MM.1S (cell line): Measurements from ENCODE around the gene LIN9.
"Not testable (repeated sequence)": the region's sequence is repeated elsewhere in the genome, so short reads cannot be mapped to it uniquely, and the experiment has no call there.

Source experiments
- DNase-seq: peaks from one replicate; pipeline ENCODE4 v3.0.0-alpha.2; 2015
- H2AFZ ChIP-seq: fragments of 300-600 bp; sonication (generic); 2 replicates; pipeline ENCODE4 v1.6.0; 2016; ENCODE audit warnings: antibody characterized with exemption, low read length
- H3F3A ChIP-seq: fragments of 300-600 bp; sonication (generic); 2 replicates; pipeline ENCODE4 v1.6.1; 2016; ENCODE audit warnings: mild to moderate bottlenecking, antibody characterized with exemption, low read length, moderate library complexity, mixed read lengths; ENCODE audit not compliant: insufficient read depth
- H3K27ac ChIP-seq: fragments of 300-600 bp; sonication (generic); 2 replicates; pipeline ENCODE4 v1.5.1; 2016; ENCODE audit warnings: mild to moderate bottlenecking, low read length
- H3K27me3 ChIP-seq: fragments of 300-600 bp; sonication (generic); replicated peaks from 2 replicates; pipeline ENCODE4 v1.6.0; 2016; ENCODE audit warnings: low read length; ENCODE audit not compliant: insufficient read depth
- H3K36me3 ChIP-seq: fragments of 300-600 bp; sonication (generic); replicated peaks from 2 replicates; pipeline ENCODE4 v1.6.1; 2016; ENCODE audit warnings: mild to moderate bottlenecking, low read length, mixed read lengths; ENCODE audit not compliant: insufficient read depth
- H3K4me1 ChIP-seq: fragments of 300-600 bp; sonication (generic); 2 replicates; pipeline ENCODE4 v1.6.1; 2016; ENCODE audit warnings: low read length, mixed read lengths
- H3K4me2 ChIP-seq: fragments of 300-600 bp; sonication (generic); 2 replicates; pipeline ENCODE4 v1.6.0; 2016; ENCODE audit warnings: low read depth, low read length
- H3K4me3 ChIP-seq: fragments of 300-600 bp; sonication (generic); 2 replicates; pipeline ENCODE4 v1.5.1; 2016; ENCODE audit warnings: low read length, mixed read lengths
- H3K79me2 ChIP-seq: fragments of 300-600 bp; sonication (generic); 2 replicates; pipeline ENCODE4 v1.6.1; 2016; ENCODE audit warnings: mixed run types, low read length, mixed read lengths
- H3K9ac ChIP-seq: fragments of 300-600 bp; sonication (generic); 2 replicates; pipeline ENCODE4 v1.6.1; 2016; ENCODE audit warnings: low read length, mixed read lengths
- H3K9me2 ChIP-seq: fragments of 300-600 bp; sonication (generic); replicated peaks from 2 replicates; pipeline ENCODE4 v1.6.1; 2016; ENCODE audit warnings: mild to moderate bottlenecking, low read length, mixed read lengths; ENCODE audit not compliant: insufficient read depth
- H3K9me3 ChIP-seq: fragments of 300-600 bp; sonication (generic); replicated peaks from 2 replicates; pipeline ENCODE4 v1.6.1; 2016; ENCODE audit warnings: mild to moderate bottlenecking, low read length, mixed read lengths; ENCODE audit not compliant: insufficient read depth
- H4K20me1 ChIP-seq: fragments of 300-600 bp; sonication (generic); 2 replicates; pipeline ENCODE4 v1.6.1; 2016; ENCODE audit warnings: mild to moderate bottlenecking, low read length, moderate library complexity, mixed read lengths; ENCODE audit not compliant: insufficient read depth
- EZH2 ChIP-seq: fragments of 300-600 bp; sonication (generic); optimal IDR thresholded peaks from 2 replicates; pipeline ENCODE3; 2017; ENCODE audit warnings: low read depth, mild to moderate bottlenecking, antibody characterized with exemption, low read length, mixed read lengths
- EZH2phosphoT487 ChIP-seq: fragments of 300-600 bp; sonication (generic); IDR thresholded peaks from 2 replicates; pipeline ENCODE4 v1.6.1; 2018; ENCODE audit warnings: antibody characterized with exemption, low read length
- TF ChIP-seq, protein P1 (sequence below): fragments of 300-600 bp; sonication (generic); IDR thresholded peaks from 2 replicates; pipeline ENCODE4 v1.5.1; 2016; ENCODE audit warnings: antibody characterized with exemption, low read length, mixed read lengths

The LIN9 gene

DNA sequence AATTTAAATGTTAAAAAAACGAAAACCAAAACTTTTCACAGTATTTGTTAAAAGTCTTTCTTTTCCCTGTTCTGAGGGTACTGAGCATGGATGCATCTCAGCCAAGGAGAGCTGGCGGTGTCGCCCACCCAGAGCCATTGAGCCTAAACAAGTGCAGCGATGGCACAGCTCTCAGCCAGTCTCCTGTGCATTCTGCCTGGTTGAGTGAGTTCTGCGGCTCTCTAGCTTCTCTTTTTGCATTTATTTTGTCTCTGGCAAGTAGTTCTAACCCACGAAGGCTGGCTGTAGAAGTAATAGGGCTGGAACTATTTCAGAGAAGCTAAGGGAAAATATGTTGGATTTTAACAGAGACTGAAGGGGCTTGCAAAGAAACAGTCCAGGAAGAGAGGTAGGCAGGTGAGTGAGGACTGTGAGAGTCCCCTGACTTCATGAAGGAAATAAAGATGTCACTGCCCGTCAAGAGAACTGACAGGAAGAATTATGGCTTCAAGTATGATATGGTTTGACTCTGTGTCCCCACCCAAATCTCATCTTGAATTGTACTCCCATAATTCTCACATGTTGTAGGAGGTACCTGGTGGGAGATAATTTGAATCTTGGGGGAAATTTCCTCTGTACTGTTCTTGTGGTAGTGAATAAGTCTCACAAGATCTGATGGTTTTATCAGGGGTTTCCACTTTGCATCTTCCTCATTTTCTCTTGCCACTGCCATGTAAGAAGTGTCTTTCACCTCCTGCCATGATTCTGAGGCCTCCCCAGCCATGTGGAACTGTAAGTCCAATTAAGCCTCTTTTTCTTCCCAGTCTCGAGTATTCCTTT is 35.7 kb upstream of the LIN9 start:
- no peaks in the 10 kb centered on the region for H3K4me1 ChIP-seq

DNA sequence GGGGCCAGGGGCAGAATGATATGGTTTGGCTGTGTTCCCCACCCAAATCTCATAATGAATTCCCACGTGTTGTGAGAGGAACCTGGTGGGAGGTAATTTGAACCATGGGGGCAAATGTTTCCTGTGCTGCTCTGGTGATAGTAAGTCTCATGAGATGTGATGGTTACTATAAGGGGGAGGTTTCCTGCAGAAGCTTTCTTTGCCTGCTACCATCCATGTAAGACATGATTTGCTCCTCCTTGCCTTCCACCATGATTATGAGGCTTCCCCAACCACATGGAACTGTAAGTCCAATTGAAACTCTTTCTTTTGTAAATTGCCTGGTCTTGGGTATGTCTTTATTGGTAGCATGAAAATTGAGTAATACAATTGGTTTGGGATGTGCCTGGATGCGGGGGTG is 33.7 kb upstream of the LIN9 start:
- Histone ChIP-seq H3K36me3 (no peaks in the 10 kb centered on the region), H3K27ac (no peak overlapping the region), H3K9me3 (no peaks in the 10 kb centered on the region), H3K9ac (no peak overlapping the region), H3K4me2 (no peak overlapping the region), H4K20me1 (no peaks in the 10 kb centered on the region), H2AFZ (no peak overlapping the region), H3K79me2 (no peaks in the 10 kb centered on the region), H3K27me3 (no peaks in the 10 kb centered on the region), H3F3A (no peaks in the 10 kb centered on the region), H3K4me3 (no peak overlapping the region), H3K9me2 (no peaks in the 10 kb centered on the region), H3K4me1 (no peaks in the 10 kb centered on the region)
- DNase-seq, result no peak
- TF ChIP-seq EZH2, result no peak
- no peak for TF ChIP-seq EZH2phosphoT487
- TF ChIP-seq, protein P1, sequence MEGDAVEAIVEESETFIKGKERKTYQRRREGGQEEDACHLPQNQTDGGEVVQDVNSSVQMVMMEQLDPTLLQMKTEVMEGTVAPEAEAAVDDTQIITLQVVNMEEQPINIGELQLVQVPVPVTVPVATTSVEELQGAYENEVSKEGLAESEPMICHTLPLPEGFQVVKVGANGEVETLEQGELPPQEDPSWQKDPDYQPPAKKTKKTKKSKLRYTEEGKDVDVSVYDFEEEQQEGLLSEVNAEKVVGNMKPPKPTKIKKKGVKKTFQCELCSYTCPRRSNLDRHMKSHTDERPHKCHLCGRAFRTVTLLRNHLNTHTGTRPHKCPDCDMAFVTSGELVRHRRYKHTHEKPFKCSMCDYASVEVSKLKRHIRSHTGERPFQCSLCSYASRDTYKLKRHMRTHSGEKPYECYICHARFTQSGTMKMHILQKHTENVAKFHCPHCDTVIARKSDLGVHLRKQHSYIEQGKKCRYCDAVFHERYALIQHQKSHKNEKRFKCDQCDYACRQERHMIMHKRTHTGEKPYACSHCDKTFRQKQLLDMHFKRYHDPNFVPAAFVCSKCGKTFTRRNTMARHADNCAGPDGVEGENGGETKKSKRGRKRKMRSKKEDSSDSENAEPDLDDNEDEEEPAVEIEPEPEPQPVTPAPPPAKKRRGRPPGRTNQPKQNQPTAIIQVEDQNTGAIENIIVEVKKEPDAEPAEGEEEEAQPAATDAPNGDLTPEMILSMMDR, result no peak

More for the DNA sequence above, 35.7 kb upstream of the LIN9 start:
- Histone ChIP-seq H2AFZ (no peak overlapping the region), H3K4me2 (no peak overlapping the region), H3K27ac (no peak overlapping the region), H3K9me2 (no peaks in the 10 kb centered on the region), H3K27me3 (no peaks in the 10 kb centered on the region), H3K36me3 (no peaks in the 10 kb centered on the region), H3K4me3 (no peak overlapping the region), H3K9me3 (no peaks in the 10 kb centered on the region), H4K20me1 (no peaks in the 10 kb centered on the region), H3F3A (no peaks in the 10 kb centered on the region), H3K79me2 (no peaks in the 10 kb centered on the region), H3K9ac (no peak overlapping the region)
- TF ChIP-seq EZH2 (no peak), EZH2phosphoT487 (no peak)
- TF ChIP-seq, protein P1, result no peak
- no peak for DNase-seq

DNA sequence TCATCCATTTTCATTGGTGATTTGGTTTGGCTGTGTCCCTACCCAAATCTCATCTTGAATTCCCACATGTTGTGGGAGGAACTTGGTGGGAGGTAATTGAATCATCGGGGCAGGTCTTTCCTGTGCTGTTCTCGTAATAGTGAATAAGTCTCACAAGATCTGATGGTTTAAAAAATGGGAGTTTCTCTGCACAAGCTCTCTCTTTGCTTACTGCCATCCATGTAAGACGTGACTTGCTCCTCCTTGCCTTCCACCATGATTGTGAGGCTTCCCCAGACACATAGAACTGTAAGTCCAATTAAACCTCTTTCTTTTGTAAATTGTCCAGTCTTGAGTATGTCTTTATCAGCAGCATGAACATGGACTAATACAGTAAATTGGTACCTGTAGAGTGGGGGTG is 31.1 kb upstream of the LIN9 start:
- H3K36me3 ChIP-seq, H3K27ac ChIP-seq, H3K4me2 ChIP-seq, H3K9me3 ChIP-seq, H3F3A ChIP-seq, H3K27me3 ChIP-seq, H4K20me1 ChIP-seq, DNase-seq, H3K79me2 ChIP-seq, H3K9ac ChIP-seq, H2AFZ ChIP-seq, H3K9me2 ChIP-seq, H3K4me1 ChIP-seq, H3K4me3 ChIP-seq: not testable (repeated sequence)

DNA sequence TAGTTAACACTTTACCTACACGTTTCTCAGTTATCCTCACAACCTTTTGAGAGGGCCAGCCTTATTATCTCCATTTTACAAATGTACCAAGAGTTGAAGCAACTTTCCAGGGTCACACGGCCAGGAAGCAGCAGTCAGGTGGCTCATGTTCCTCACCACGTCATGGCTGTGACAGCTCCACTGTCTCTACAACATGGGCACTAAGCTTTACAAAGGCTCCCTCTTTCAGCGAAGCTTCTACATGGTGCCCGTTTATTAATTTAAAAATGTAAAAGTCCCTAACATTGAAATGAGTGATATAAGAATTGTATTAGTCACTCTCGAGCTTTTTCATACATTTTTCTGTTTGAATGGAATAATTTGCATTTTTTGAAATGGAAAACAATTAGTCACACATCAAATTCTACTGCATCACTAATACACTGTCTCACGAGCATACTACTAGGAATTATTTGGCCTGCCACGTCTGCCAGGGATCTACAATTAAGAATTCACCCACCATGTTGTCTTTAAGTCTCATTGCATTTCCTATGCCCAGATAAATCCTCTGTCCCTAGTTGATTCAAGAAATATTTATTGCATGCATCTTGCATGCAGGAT is 28.4 kb upstream of the LIN9 start:
- Histone ChIP-seq H3F3A (0 out of 2 replicates have a peak, but pooled peaks cover 8% of the 10 kb centered on the region), H3K36me3 (no peaks in the 10 kb centered on the region), H2AFZ (no peak overlapping the region), H3K4me1 (no peaks in the 10 kb centered on the region), H3K9me2 (no peaks in the 10 kb centered on the region), H3K9me3 (no peaks in the 10 kb centered on the region), H3K9ac (no peak overlapping the region), H3K27me3 (no peaks in the 10 kb centered on the region), H3K79me2 (no peaks in the 10 kb centered on the region), H3K4me2 (no peak overlapping the region), H3K27ac (no peak overlapping the region), H3K4me3 (no peak overlapping the region), H4K20me1 (no peaks in the 10 kb centered on the region)
- no peak for DNase-seq
- no peak for TF ChIP-seq EZH2
- no peak for TF ChIP-seq EZH2phosphoT487
- TF ChIP-seq, protein P1, result no peak
